HepG2 (cell line): ENCODE results near the gene LDB3. TPM values are rescaled to one million over a fixed set of nuclear protein-coding genes. Genes with fewer than 3 reads are reported as not detected.
A peak's percentile ranks its signal among the peaks of the same experiment; 100 is the strongest.

ENCODE experiments used
- ATAC-seq: fragments of 200-7000 bp; cut with Tn5 transposase; 3 replicates; pipeline ENCODE4 v1.9.1; 2020; ENCODE audit warnings: mild to moderate bottlenecking, moderate library complexity
- BruUV-seq: library from RNA; stranded (reverse); fragments of 400-500 nt; replicated peaks from 2 replicates; lab custom pipeline; 2021; lab: Mats Ljungman, UMichigan
- CTCF ChIA-PET: fragments of 300-600 bp; formaldehyde crosslinking; extraction: SDS; loops from one replicate; lab custom pipeline; 2021; ENCODE audit warnings: low total read pairs, inconsistent platforms, low intra/inter-chr PET ratio; lab: Yijun Ruan, JAX
- POLR2A ChIA-PET: fragments of 350-600 bp; sonication (Branson Sonifier 250); formaldehyde crosslinking; loops from one replicate; lab custom pipeline; 2020; ENCODE audit warnings: antibody characterized with exemption, inconsistent platforms; lab: Yijun Ruan, JAX
- DNase-seq: peaks from one replicate; pipeline ENCODE4 v3.0.0-alpha.2; 2015; ENCODE audit warnings: low spot score
- FAIRE-seq: peaks from 3 replicates; lab custom pipeline; 2011; peaks lifted over from hg19 to GRCh38; lab: Jason Lieb, UNC
- H2AFZ ChIP-seq: one replicate; pipeline ENCODE4 v1.6.1; 2011; ENCODE audit warnings: low read length, inconsistent platforms
- H3K27ac ChIP-seq: fragments of 300-600 bp; 3 replicates; pipeline ENCODE4 v1.8.0; 2011; ENCODE audit warnings: mixed run types, mild to moderate bottlenecking, mixed read lengths, low read length, inconsistent platforms; ENCODE audit not compliant: insufficient read depth; ENCODE audit errors: extremely low read length
- H3K27me3 ChIP-seq, 2 experiments: fragments of 200-600 bp in 1 of 2; 2 replicates in 1 of 2; 3 replicates in 1 of 2; pipeline versions ENCODE4 v1.6.0 to v1.8.0; 2011; ENCODE audit warnings: low read length in 2 of 2, mild to moderate bottlenecking in 2 of 2, moderate library complexity in 2 of 2, inconsistent platforms in 1 of 2; ENCODE audit not compliant: insufficient read depth in 2 of 2, control insufficient read depth in 1 of 2
- H3K36me3 ChIP-seq, 2 experiments: fragments of 200-600 bp in 1 of 2; replicated peaks in 1 of 2; 2 replicates in 1 of 2; 3 replicates in 1 of 2; pipeline versions ENCODE4 v1.5.1 to v1.8.0; 2011; ENCODE audit warnings: low read length in 2 of 2, inconsistent platforms in 1 of 2; ENCODE audit not compliant: insufficient read depth in 2 of 2, control insufficient read depth in 1 of 2
- H3K4me1 ChIP-seq: 2 replicates; pipeline ENCODE4 v1.5.1; 2012; ENCODE audit warnings: low read length, inconsistent platforms; ENCODE audit not compliant: insufficient read depth
- H3K4me2 ChIP-seq: 2 replicates; pipeline ENCODE4 v1.6.0; 2011; ENCODE audit warnings: low read depth, low read length, inconsistent platforms
- H3K4me3 ChIP-seq, 3 experiments: fragments of 200-600 bp in 1 of 3; sonication (generic), shearing (Covaris generic) in 1 of 3; replicated peaks in 1 of 3; 2 replicates each; pipeline ENCODE4 v1.5.1; 2011 to 2016; ENCODE audit warnings: low read length in 3 of 3, inconsistent platforms in 2 of 3, low read depth in 2 of 3, mild to moderate bottlenecking in 2 of 3, control low read depth in 1 of 3, mixed read lengths in 1 of 3; ENCODE audit not compliant: insufficient read depth in 1 of 3
- H3K79me2 ChIP-seq: one replicate; pipeline ENCODE4 v1.6.1; 2011; ENCODE audit warnings: low read length, inconsistent platforms; ENCODE audit not compliant: insufficient read depth
- H3K9ac ChIP-seq: 2 replicates; pipeline ENCODE4 v1.6.0; 2011; ENCODE audit warnings: mild to moderate bottlenecking, low read depth, low read length, inconsistent platforms; ENCODE audit not compliant: insufficient read depth
- H3K9me3 ChIP-seq: 2 replicates; pipeline ENCODE4 v1.5.1; 2012; ENCODE audit warnings: mild to moderate bottlenecking, low read length
- H4K20me1 ChIP-seq: 2 replicates; pipeline ENCODE4 v1.6.0; 2011; ENCODE audit warnings: inconsistent platforms, mild to moderate bottlenecking, low read length, moderate library complexity; ENCODE audit not compliant: insufficient read depth
- FOXO4 ChIP-seq: sonication (generic); formaldehyde crosslinking; conservative IDR thresholded peaks from 2 replicates; pipeline ENCODE4 v1.8.1; 2023; ENCODE audit warnings: missing genetic modification reagents
- SNAPC2 ChIP-seq: sonication (generic); formaldehyde crosslinking; IDR thresholded peaks from 2 replicates; pipeline ENCODE4 v1.8.1; 2022; ENCODE audit warnings: mild to moderate bottlenecking, missing genetic modification reagents
- THRA ChIP-seq: sonication (generic); formaldehyde crosslinking; IDR thresholded peaks from 2 replicates; pipeline ENCODE4 v1.4.0; 2020; ENCODE audit warnings: missing genetic modification reagents, borderline replicate concordance
- ZEB1 ChIP-seq: IDR thresholded peaks from 2 replicates; pipeline ENCODE4 v1.6.1; 2012; ENCODE audit warnings: mild to moderate bottlenecking, low read depth, inconsistent platforms; ENCODE audit not compliant: insufficient replicate concordance
- ZNF460 ChIP-seq: sonication (generic); formaldehyde crosslinking; IDR thresholded peaks from 2 replicates; pipeline ENCODE4 v1.5.1; 2020; ENCODE audit warnings: missing genetic modification reagents, mild to moderate bottlenecking, borderline replicate concordance
- ZNF468 ChIP-seq: sonication (generic); formaldehyde crosslinking; IDR thresholded peaks from 2 replicates; pipeline ENCODE4 v1.8.0; 2022; ENCODE audit warnings: mild to moderate bottlenecking, moderate library complexity, missing genetic modification reagents
- WGBS: methylation state at CpG from one replicate; pipeline ENCODE4 v1.1.6; 2017; ENCODE audit warnings: low lambda C conversion rate; 5-methylcytosine and 5-hydroxymethylcytosine counted together
- in situ Hi-C: cut with HindIII; loops from 2 replicates; pipeline ENCODE4 v1.10.0; 2017; ENCODE audit warnings: low pct_unique_long_range_greater_than_20kb; ENCODE audit not compliant: extremely low pct_ligation_motif_present
- intact Hi-C: fragments of 100-400 bp; cut with micrococcal nuclease; formaldehyde crosslinking; loops from one replicate; pipeline ENCODE4 v1.10.0; 2022; ENCODE audit not compliant: unreplicated experiment
- polyA plus RNA-seq, 8 experiments: library from polyadenylated mRNA; depleted of rRNA in 3 of 8; stranded (reverse) in 7 of 8; unstranded in 1 of 8; fragments of >200 nt; fragmentation: Illumina TruSeq in 4 of 8; extraction: Trizol in 4 of 8; gene quantifications; 2 replicates each; pipeline versions ENCODE4 v1.2.1 to v1.2.3, GENCODE V29; 2011 to 2016; ENCODE audit warnings: low read depth in 4 of 8, missing spikeins in 1 of 8, mixed read lengths in 1 of 8; ENCODE audit not compliant: insufficient read depth in 1 of 8
- total RNA-seq, 5 experiments: library from RNA; depleted of rRNA; stranded (reverse); fragments of >200 nt; fragmentation: Illumina TruSeq; extraction: Trizol; gene quantifications; 2 replicates each; pipeline ENCODE4 v1.2.3, GENCODE V29; 2016; ENCODE audit warnings: low read depth in 1 of 5

LDB3 gene
- total and polyA plus RNA-seq, 2 of the 13 experiments (the other 11 are each of a cell fraction or from before 2014, with no cell fraction given), result not detected

- DNase-seq (no peak), ATAC-seq (no peak), FAIRE-seq (no peak)
- no peaks in the 10 kb centered on the region for H3K4me1 ChIP-seq
- TF ChIP-seq ZNF468 (CRISPR knock-in tag) (no peak), ZEB1 (no peak), THRA (CRISPR knock-in tag) (no peak)
- H3K27ac ChIP-seq, result no peak overlapping the region
- H3K27me3 ChIP-seq, result peaks cover 13 to 52% of the 10 kb centered on the region in 2 experiments
- H3K79me2 ChIP-seq, result no peaks in the 10 kb centered on the region
- H4K20me1 ChIP-seq, result no peaks in the 10 kb centered on the region
- H3K4me3 ChIP-seq, result no peak overlapping the region
- in situ Hi-C loops (no loop called here), intact Hi-C loops (no loop called here)
- no peak overlapping the region for H3K9ac ChIP-seq
- BruUV-seq, result no TSS peak
- H2AFZ ChIP-seq, result no peak overlapping the region
- no peaks in the 10 kb centered on the region for H3K36me3 ChIP-seq
- CTCF ChIA-PET, result no interaction called here
- POLR2A ChIA-PET, result no interaction called here
- H3K4me2 ChIP-seq, result no peak overlapping the region
- no peaks in the 10 kb centered on the region for H3K9me3 ChIP-seq
- WGBS, result 52% methylated on average over 8 of the region's 8 CpGs
Observed at GRCh38 chr10:86657011-86657395, 11.3 kb upstream of the LDB3 start.

GRCh38 chr10:86657396-86658011 lies 10.8 kb upstream of the LDB3 start:
- H3K9me3 ChIP-seq, result no peaks in the 10 kb centered on the region
- H3K79me2 ChIP-seq, result no peaks in the 10 kb centered on the region
- FAIRE-seq, result no peak
- no peaks in the 10 kb centered on the region for H3K36me3 ChIP-seq
- no peak overlapping the region for H3K4me2 ChIP-seq
- no peaks in the 10 kb centered on the region for H3K4me1 ChIP-seq
- no peak overlapping the region for H3K27ac ChIP-seq
- TF ChIP-seq SNAPC2 (CRISPR knock-in tag) (no peak), FOXO4 (CRISPR knock-in tag) (0 out of 2 replicates have a peak, but pooled peaks have one; percentile 37), ZNF460 (no peak)
- in situ Hi-C loops (no loop called here), intact Hi-C loops (no loop called here)
- peaks cover 16 to 54% of the 10 kb centered on the region in 2 experiments for H3K27me3 ChIP-seq
- CTCF ChIA-PET, result no interaction called here
- no peak for DNase-seq
- POLR2A ChIA-PET, result no interaction called here
- no peaks in the 10 kb centered on the region for H4K20me1 ChIP-seq
- 19% methylated on average over 12 of the region's 19 CpGs for WGBS
- ATAC-seq, result no peak
- BruUV-seq, result no TSS peak
- H3K9ac ChIP-seq, result no peak overlapping the region
- H2AFZ ChIP-seq, result no peak overlapping the region
- H3K4me3 ChIP-seq, result no peak overlapping the region
